ENCODE measurements around the gene TMCO4.

The TMCO4 gene

GRCh38 chr1:19683351-19683750 is 116.4 kb downstream of the TMCO4 start:
- Histone ChIP-seq H3K9me3 (ENCODE audit: control insufficient read depth in 5 of 5, low read length in 5 of 5) (peaks cover 0 to 7% (median 0%) of the 10 kb centered on the region in 5 donors), H3K9ac (ENCODE audit: low read length in 5 of 5) (no peak overlapping the region), H3K27me3 (ENCODE audit: control insufficient read depth in 5 of 5, insufficient read depth in 4 of 5, low read length in 5 of 5) (no peaks in the 10 kb centered on the region), H3K36me3 (ENCODE audit: control insufficient read depth in 5 of 5, insufficient read depth in 5 of 5, low read length in 5 of 5) (peaks cover 0 to 38% (median 30%) of the 10 kb centered on the region in 5 donors), H3K27ac (ENCODE audit: low read depth, low read length) (no peak overlapping the region), H3K4me3 (ENCODE audit: low read depth in 1 of 5, low read length in 5 of 5) (no peak overlapping the region), H3K4me1 (ENCODE audit: control insufficient read depth in 5 of 5, insufficient read depth in 5 of 5, low read length in 5 of 5) (no peaks in the 10 kb centered on the region)

DNA sequence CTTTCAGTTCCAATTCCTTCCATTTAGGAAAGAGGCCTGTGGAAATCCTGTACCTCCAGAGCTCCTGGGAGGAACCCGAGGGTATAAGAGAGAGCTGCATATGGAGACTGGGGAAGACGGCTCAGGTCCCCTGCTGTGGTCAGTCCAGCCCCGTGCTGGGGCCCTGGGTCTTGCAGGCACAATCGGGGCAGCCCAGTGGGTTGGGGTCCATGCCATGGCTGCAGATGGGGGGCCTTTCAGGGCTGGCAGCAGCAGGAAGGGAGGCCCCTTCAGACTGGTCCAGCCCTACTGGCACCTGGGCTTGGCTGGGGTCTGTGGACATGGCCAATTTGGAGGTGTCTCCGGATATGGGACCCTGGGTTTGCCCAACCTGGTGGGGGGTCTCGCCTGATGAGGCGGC is 116.8 kb downstream of the TMCO4 start:
- H3K27me3 ChIP-seq (ENCODE audit: control insufficient read depth in 5 of 5, insufficient read depth in 4 of 5, low read length in 5 of 5): no peaks in the 10 kb centered on the region
- peaks cover 0 to 34% (median 26%) of the 10 kb centered on the region in 5 donors for H3K36me3 ChIP-seq (ENCODE audit: control insufficient read depth in 5 of 5, insufficient read depth in 5 of 5, low read length in 5 of 5)
- H3K4me3 ChIP-seq (ENCODE audit: low read depth in 1 of 5, low read length in 5 of 5): no peak overlapping the region
- H3K9me3 ChIP-seq (ENCODE audit: control insufficient read depth in 5 of 5, low read length in 5 of 5): peaks cover 0 to 7% (median 0%) of the 10 kb centered on the region in 5 donors
- H3K4me1 ChIP-seq (ENCODE audit: control insufficient read depth in 5 of 5, insufficient read depth in 5 of 5, low read length in 5 of 5): no peaks in the 10 kb centered on the region
- no peak overlapping the region for H3K27ac ChIP-seq (ENCODE audit: low read depth, low read length)
- H3K9ac ChIP-seq (ENCODE audit: low read length in 5 of 5): no peak overlapping the region

DNA sequence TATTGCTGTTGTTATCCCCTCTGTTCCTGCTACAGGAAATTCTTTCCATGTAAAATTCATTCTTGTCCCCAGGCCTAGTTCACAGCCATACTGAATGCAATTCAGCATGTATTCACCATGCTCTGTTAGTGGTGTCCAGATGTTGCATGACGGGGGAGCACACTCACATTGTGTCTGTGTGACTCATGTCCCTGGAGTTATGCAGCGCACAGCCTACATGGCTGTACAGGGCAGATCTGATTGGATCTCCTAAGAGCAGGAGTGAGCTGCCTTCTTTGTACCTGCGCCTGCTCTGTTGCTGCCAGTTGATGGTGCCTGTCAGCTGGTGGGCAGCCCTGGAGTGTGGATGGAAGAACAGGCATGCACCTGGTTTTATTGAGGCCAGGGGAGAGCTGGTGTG is 117.5 kb downstream of the TMCO4 start:
- Histone ChIP-seq H3K9ac (ENCODE audit: low read length in 5 of 5) (no peak overlapping the region), H3K4me1 (ENCODE audit: control insufficient read depth in 5 of 5, insufficient read depth in 5 of 5, low read length in 5 of 5) (no peaks in the 10 kb centered on the region), H3K27ac (ENCODE audit: low read depth, low read length) (no peak overlapping the region), H3K9me3 (ENCODE audit: control insufficient read depth in 5 of 5, low read length in 5 of 5) (peaks cover 0 to under 1% (median 0%) of the 10 kb centered on the region in 5 donors), H3K36me3 (ENCODE audit: control insufficient read depth in 5 of 5, insufficient read depth in 5 of 5, low read length in 5 of 5) (peaks cover 0 to 27% (median 19%) of the 10 kb centered on the region in 5 donors), H3K4me3 (ENCODE audit: low read depth in 1 of 5, low read length in 5 of 5) (no peak overlapping the region), H3K27me3 (ENCODE audit: control insufficient read depth in 5 of 5, insufficient read depth in 4 of 5, low read length in 5 of 5) (no peaks in the 10 kb centered on the region)

DNA sequence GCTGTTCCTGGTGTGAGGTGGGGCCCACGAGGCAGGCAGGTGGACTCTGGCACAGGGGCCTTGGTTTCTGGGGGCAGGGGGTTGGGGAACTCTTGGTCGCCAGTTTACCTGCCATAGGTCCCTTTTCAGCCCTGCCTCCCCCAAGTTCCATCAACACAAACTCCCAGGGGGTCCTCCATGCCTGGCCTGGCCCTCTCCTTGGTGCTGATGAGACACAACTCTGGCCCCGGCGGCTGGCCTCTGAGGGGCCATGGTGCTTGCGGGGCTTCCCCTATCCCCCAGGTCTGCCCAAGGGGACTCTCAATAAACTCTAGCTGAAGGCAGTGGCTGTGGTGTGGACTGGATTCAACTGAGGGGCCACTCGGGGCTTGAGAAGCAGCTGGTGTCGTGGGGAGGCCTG is 119.1 kb downstream of the TMCO4 start:
- H3K36me3 ChIP-seq (ENCODE audit: control insufficient read depth in 5 of 5, insufficient read depth in 5 of 5, low read length in 5 of 5): peaks cover 0 to 22% (median 17%) of the 10 kb centered on the region in 5 donors
- no peak overlapping the region for H3K9ac ChIP-seq (ENCODE audit: low read length in 5 of 5)
- H3K27me3 ChIP-seq (ENCODE audit: control insufficient read depth in 5 of 5, insufficient read depth in 4 of 5, low read length in 5 of 5): peaks cover 0 to 2% (median 0%) of the 10 kb centered on the region in 5 donors
- H3K4me3 ChIP-seq (ENCODE audit: low read depth in 1 of 5, low read length in 5 of 5): no peak overlapping the region
- peaks cover 0 to 2% (median 0%) of the 10 kb centered on the region in 5 donors for H3K4me1 ChIP-seq (ENCODE audit: control insufficient read depth in 5 of 5, insufficient read depth in 5 of 5, low read length in 5 of 5)
- H3K9me3 ChIP-seq (ENCODE audit: control insufficient read depth in 5 of 5, low read length in 5 of 5): no peaks in the 10 kb centered on the region
- H3K27ac ChIP-seq (ENCODE audit: low read depth, low read length): no peak overlapping the region

DNA sequence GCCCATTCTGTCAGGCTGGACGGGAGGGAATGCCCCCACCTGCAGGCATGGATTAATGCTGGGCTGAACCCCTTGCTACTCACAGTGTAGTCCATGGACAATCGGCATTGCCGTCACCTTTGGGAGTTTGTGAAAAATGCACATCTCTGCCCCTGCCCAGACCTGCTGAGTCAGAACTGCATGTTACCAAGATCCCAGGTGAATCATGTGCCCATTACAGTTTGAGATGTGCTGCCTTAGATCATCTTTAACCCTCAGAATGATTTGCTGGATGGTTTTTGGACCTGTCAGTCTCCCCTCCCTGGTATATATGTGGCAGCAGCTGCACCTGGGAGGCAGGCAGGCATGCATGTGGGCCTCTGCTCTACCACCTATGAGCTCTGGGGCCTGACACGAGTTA is 120.0 kb downstream of the TMCO4 start:
- no peak overlapping the region for H3K9ac ChIP-seq (ENCODE audit: low read length in 5 of 5)
- peaks cover 0 to 20% (median 17%) of the 10 kb centered on the region in 5 donors for H3K36me3 ChIP-seq (ENCODE audit: control insufficient read depth in 5 of 5, insufficient read depth in 5 of 5, low read length in 5 of 5)
- H3K27ac ChIP-seq (ENCODE audit: low read depth, low read length): no peak overlapping the region
- H3K9me3 ChIP-seq (ENCODE audit: control insufficient read depth in 5 of 5, low read length in 5 of 5): no peaks in the 10 kb centered on the region
- peaks cover 0 to 5% (median 2%) of the 10 kb centered on the region in 5 donors for H3K27me3 ChIP-seq (ENCODE audit: control insufficient read depth in 5 of 5, insufficient read depth in 4 of 5, low read length in 5 of 5)
- H3K4me3 ChIP-seq (ENCODE audit: low read depth in 1 of 5, low read length in 5 of 5): no peak overlapping the region
- H3K4me1 ChIP-seq (ENCODE audit: control insufficient read depth in 5 of 5, insufficient read depth in 5 of 5, low read length in 5 of 5): peaks cover 0 to 2% (median 0%) of the 10 kb centered on the region in 5 donors

DNA sequence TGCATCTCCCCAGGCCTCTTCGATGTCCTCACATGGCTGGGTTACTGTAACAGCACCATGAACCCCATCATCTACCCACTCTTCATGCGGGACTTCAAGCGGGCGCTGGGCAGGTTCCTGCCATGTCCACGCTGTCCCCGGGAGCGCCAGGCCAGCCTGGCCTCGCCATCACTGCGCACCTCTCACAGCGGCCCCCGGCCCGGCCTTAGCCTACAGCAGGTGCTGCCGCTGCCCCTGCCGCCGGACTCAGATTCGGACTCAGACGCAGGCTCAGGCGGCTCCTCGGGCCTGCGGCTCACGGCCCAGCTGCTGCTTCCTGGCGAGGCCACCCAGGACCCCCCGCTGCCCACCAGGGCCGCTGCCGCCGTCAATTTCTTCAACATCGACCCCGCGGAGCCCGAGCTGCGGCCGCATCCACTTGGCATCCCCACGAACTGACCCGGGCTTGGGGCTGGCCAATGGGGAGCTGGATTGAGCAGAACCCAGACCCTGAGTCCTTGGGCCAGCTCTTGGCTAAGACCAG is 120.7 kb downstream of the TMCO4 start:
- Histone ChIP-seq H3K27ac (ENCODE audit: low read depth, low read length) (no peak overlapping the region), H3K9me3 (ENCODE audit: control insufficient read depth in 5 of 5, low read length in 5 of 5) (no peaks in the 10 kb centered on the region), H3K4me3 (ENCODE audit: low read depth in 1 of 5, low read length in 5 of 5) (no peak overlapping the region), H3K36me3 (ENCODE audit: control insufficient read depth in 5 of 5, insufficient read depth in 5 of 5, low read length in 5 of 5) (peaks cover 0 to 18% (median 14%) of the 10 kb centered on the region in 5 donors), H3K4me1 (ENCODE audit: control insufficient read depth in 5 of 5, insufficient read depth in 5 of 5, low read length in 5 of 5) (peaks cover 0 to 2% (median 0%) of the 10 kb centered on the region in 5 donors), H3K9ac (ENCODE audit: low read length in 5 of 5) (no peak overlapping the region), H3K27me3 (ENCODE audit: control insufficient read depth in 5 of 5, insufficient read depth in 4 of 5, low read length in 5 of 5) (peaks cover 0 to 7% (median 2%) of the 10 kb centered on the region in 5 donors)

- no peaks in the 10 kb centered on the region for H3K9me3 ChIP-seq (ENCODE audit: control insufficient read depth in 5 of 5, low read length in 5 of 5)
- H3K4me1 ChIP-seq (ENCODE audit: control insufficient read depth in 5 of 5, insufficient read depth in 5 of 5, low read length in 5 of 5): peaks cover 0 to 2% (median 0%) of the 10 kb centered on the region in 5 donors
- H3K27me3 ChIP-seq (ENCODE audit: control insufficient read depth in 5 of 5, insufficient read depth in 4 of 5, low read length in 5 of 5): peaks cover 0 to 7% (median 2%) of the 10 kb centered on the region in 5 donors
- peaks cover 0 to 18% (median 14%) of the 10 kb centered on the region in 5 donors for H3K36me3 ChIP-seq (ENCODE audit: control insufficient read depth in 5 of 5, insufficient read depth in 5 of 5, low read length in 5 of 5)
- no peak overlapping the region for H3K4me3 ChIP-seq (ENCODE audit: low read depth in 1 of 5, low read length in 5 of 5)
- no peak overlapping the region for H3K27ac ChIP-seq (ENCODE audit: low read depth, low read length)
- no peak overlapping the region for H3K9ac ChIP-seq (ENCODE audit: low read length in 5 of 5)
Observed at GRCh38 chr1:19678493-19678892, 121.2 kb downstream of the TMCO4 start.

DNA sequence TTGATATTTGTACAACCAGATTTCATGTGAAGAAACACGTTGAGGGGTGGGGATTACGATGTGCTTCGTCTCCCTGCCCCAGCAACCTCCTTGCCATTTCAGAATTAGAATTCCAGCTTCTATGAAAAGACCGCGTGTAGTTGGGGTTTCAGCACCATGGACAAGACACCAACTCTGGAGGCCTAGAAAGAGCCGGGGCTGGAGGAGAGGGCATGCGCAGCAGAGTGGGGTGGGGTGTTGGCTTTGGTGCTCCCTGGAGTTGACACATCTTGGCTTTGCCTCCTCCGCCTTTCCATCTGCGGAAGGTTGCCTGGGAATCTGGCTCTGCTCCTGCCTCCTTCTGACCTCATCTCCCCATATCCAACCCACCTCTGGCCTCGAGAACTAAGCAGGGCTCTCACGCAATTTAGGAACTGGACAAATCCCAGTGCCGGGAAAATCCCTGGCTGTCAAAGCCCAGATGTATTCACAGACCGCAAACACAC is 123.2 kb downstream of the TMCO4 start:
- Histone ChIP-seq H3K36me3 (ENCODE audit: control insufficient read depth in 5 of 5, insufficient read depth in 5 of 5, low read length in 5 of 5) (peaks cover 0 to 4% (median 0%) of the 10 kb centered on the region in 5 donors), H3K27me3 (ENCODE audit: control insufficient read depth in 5 of 5, insufficient read depth in 4 of 5, low read length in 5 of 5) (peaks cover 0 to 17% (median 11%) of the 10 kb centered on the region in 5 donors), H3K9me3 (ENCODE audit: control insufficient read depth in 5 of 5, low read length in 5 of 5) (no peaks in the 10 kb centered on the region), H3K4me3 (ENCODE audit: low read depth in 1 of 5, low read length in 5 of 5) (no peak overlapping the region), H3K4me1 (ENCODE audit: control insufficient read depth in 5 of 5, insufficient read depth in 5 of 5, low read length in 5 of 5) (peaks cover 0 to 2% (median 0%) of the 10 kb centered on the region in 5 donors), H3K9ac (ENCODE audit: low read length in 5 of 5) (no peak overlapping the region), H3K27ac (ENCODE audit: low read depth, low read length) (no peak overlapping the region)

DNA sequence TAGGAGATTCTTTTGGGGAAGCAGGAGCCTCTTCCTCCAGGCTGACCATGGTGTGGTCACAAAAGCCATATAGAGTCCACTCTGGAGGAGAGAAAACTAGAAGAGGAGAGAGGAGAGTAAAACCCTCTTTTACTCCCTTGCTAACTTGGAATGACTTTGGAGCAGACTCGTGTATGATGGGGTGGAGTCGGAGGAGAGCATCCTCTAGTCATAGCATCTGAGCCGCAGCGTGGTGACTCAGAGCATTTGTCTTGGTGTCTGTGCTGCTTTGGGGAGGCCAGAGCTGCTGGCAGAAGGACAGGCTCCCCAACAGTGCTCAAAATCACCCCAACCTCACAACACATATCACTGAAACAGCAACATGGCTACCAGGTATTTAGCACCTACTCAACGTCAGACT is 123.9 kb downstream of the TMCO4 start:
- Histone ChIP-seq H3K4me3 (ENCODE audit: low read depth in 1 of 5, low read length in 5 of 5) (no peak overlapping the region), H3K4me1 (ENCODE audit: control insufficient read depth in 5 of 5, insufficient read depth in 5 of 5, low read length in 5 of 5) (peaks cover 0 to 2% (median 0%) of the 10 kb centered on the region in 5 donors), H3K9me3 (ENCODE audit: control insufficient read depth in 5 of 5, low read length in 5 of 5) (no peaks in the 10 kb centered on the region), H3K9ac (ENCODE audit: low read length in 5 of 5) (no peak overlapping the region), H3K27me3 (ENCODE audit: control insufficient read depth in 5 of 5, insufficient read depth in 4 of 5, low read length in 5 of 5) (peaks cover 0 to 18% (median 13%) of the 10 kb centered on the region in 5 donors), H3K27ac (ENCODE audit: low read depth, low read length) (no peak overlapping the region), H3K36me3 (ENCODE audit: control insufficient read depth in 5 of 5, insufficient read depth in 5 of 5, low read length in 5 of 5) (peaks cover 0 to 4% (median 0%) of the 10 kb centered on the region in 5 donors)

DNA sequence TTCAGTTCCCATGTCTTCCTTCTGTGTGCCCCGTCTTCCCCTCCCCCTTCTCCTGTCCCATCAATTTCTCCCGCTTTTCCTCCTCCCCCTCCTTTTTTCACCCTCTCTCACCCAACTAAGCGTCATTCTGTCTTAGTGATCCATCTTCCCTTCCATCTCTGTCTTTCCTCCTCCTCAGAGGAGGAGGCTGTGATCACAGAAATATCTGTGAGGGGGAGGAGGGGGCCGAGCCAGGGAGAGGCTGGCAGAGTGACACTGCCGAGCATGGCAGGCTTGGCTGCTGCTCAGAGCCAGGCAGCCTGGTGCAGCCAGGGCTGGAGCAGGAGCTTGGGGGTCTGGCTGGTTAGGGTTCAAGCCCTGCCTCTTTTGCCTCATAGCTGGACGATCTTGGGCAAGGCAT is 127.5 kb downstream of the TMCO4 start:
- no peak overlapping the region for H3K27ac ChIP-seq (ENCODE audit: low read depth, low read length)
- H3K9ac ChIP-seq (ENCODE audit: low read length in 5 of 5): no peak overlapping the region
- H3K36me3 ChIP-seq (ENCODE audit: control insufficient read depth in 5 of 5, insufficient read depth in 5 of 5, low read length in 5 of 5): no peaks in the 10 kb centered on the region
- peaks cover 5 to 37% (median 27%) of the 10 kb centered on the region in 5 donors for H3K27me3 ChIP-seq (ENCODE audit: control insufficient read depth in 5 of 5, insufficient read depth in 4 of 5, low read length in 5 of 5)
- H3K9me3 ChIP-seq (ENCODE audit: control insufficient read depth in 5 of 5, low read length in 5 of 5): no peaks in the 10 kb centered on the region
- no peak overlapping the region for H3K4me3 ChIP-seq (ENCODE audit: low read depth in 1 of 5, low read length in 5 of 5)
- peaks cover 0 to 2% (median 0%) of the 10 kb centered on the region in 5 donors for H3K4me1 ChIP-seq (ENCODE audit: control insufficient read depth in 5 of 5, insufficient read depth in 5 of 5, low read length in 5 of 5)
